ENCODE data around the gene AP1G1.
A peak's percentile ranks its signal among the peaks of the same experiment; 100 is the strongest.

AP1G1 gene

GRCh38 chr16:71748226-71748625, 60.4 kb downstream of the AP1G1 start:
- DNase-seq: no peak

GRCh38 chr16:71746442-71747046, 62.1 kb downstream of the AP1G1 start:
- DNase-seq: peak; percentile 52 to 72 (median 63)

- no peak for DNase-seq
Measured at GRCh38 chr16:71738855-71739254, 69.8 kb downstream of the AP1G1 start.

GRCh38 chr16:71737501-71737900, 71.1 kb downstream of the AP1G1 start:
- no peak for DNase-seq

- DNase-seq: no peak
Measured at GRCh38 chr16:71734511-71734910, 74.1 kb downstream of the AP1G1 start.

- DNase-seq: no peak
Measured at GRCh38 chr16:71732587-71732986, 76.0 kb downstream of the AP1G1 start.

- peak; percentile 15 to 40 (median 22) for DNase-seq
Measured at GRCh38 chr16:71727551-71728324, 80.9 kb downstream of the AP1G1 start.

- peak; percentile 59 to 90 (median 79) for DNase-seq
Measured at GRCh38 chr16:71726476-71727315, 81.9 kb downstream of the AP1G1 start.

GRCh38 chr16:71724320-71724751, 84.3 kb downstream of the AP1G1 start, which contains the start of gene PHLPP2:
Gene PHLPP2 (minus strand): TSS chr16:71724701. CDS start chr16:71714795, 9,906 bp downstream.
- DNase-seq: no peak

GRCh38 chr16:71723537-71724319, 84.9 kb downstream of the AP1G1 start:
- peak; percentile 82 to 95 (median 91) for DNase-seq

GRCh38 chr16:71722801-71723536, 85.7 kb downstream of the AP1G1 start:
- peak; percentile 65 to 86 (median 66) for DNase-seq

GRCh38 chr16:71721066-71721740, 87.4 kb downstream of the AP1G1 start:
- DNase-seq: no peak

GRCh38 chr16:71712501-71712900, 96.1 kb downstream of the AP1G1 start:
- no peak for DNase-seq

- no peak for DNase-seq
Measured at GRCh38 chr16:71711789-71712188, 96.8 kb downstream of the AP1G1 start.

- no peak for DNase-seq
Measured at GRCh38 chr16:71709229-71709781, 99.3 kb downstream of the AP1G1 start.

GRCh38 chr16:71708696-71709095, 99.9 kb downstream of the AP1G1 start:
- no peak for DNase-seq

- DNase-seq: no peak
Measured at GRCh38 chr16:71707199-71707598, 101.4 kb downstream of the AP1G1 start.

- no peak for DNase-seq
Measured at GRCh38 chr16:71706046-71706445, 102.6 kb downstream of the AP1G1 start.

GRCh38 chr16:71703333-71703732, 105.3 kb downstream of the AP1G1 start:
- no peak for DNase-seq

- DNase-seq: peak; percentile 51 to 60 (median 56)
Measured at GRCh38 chr16:71700831-71701230, 107.8 kb downstream of the AP1G1 start.

- DNase-seq: no peak
Measured at GRCh38 chr16:71698491-71698890, 110.1 kb downstream of the AP1G1 start.
